ENCODE results near the gene AQP7. TPM values are rescaled to one million over a fixed set of nuclear protein-coding genes. Genes with fewer than 3 reads are reported as not detected.
A peak's percentile ranks its signal among the peaks of the same experiment; 100 is the strongest.

AQP7 gene
- total RNA-seq, 1 donor from 2014 or later, result 18.9 TPM

- intact Hi-C loops (cut with DNase I), result no loop called here
- Histone ChIP-seq H3K27ac (no peak overlapping the region), H3K9me3 (no peaks in the 10 kb centered on the region), H3K27me3 (no peaks in the 10 kb centered on the region), H3K36me3 (no peaks in the 10 kb centered on the region), H3K4me3 (peak overlapping the region in 1 of 2 donors; percentile 67), H3K4me1 (peaks cover 3 to 7% of the 10 kb centered on the region in 2 donors)
- no peak for DNase-seq (ENCODE audit: low spot score in 2 of 2)
- TF ChIP-seq, protein P1, sequence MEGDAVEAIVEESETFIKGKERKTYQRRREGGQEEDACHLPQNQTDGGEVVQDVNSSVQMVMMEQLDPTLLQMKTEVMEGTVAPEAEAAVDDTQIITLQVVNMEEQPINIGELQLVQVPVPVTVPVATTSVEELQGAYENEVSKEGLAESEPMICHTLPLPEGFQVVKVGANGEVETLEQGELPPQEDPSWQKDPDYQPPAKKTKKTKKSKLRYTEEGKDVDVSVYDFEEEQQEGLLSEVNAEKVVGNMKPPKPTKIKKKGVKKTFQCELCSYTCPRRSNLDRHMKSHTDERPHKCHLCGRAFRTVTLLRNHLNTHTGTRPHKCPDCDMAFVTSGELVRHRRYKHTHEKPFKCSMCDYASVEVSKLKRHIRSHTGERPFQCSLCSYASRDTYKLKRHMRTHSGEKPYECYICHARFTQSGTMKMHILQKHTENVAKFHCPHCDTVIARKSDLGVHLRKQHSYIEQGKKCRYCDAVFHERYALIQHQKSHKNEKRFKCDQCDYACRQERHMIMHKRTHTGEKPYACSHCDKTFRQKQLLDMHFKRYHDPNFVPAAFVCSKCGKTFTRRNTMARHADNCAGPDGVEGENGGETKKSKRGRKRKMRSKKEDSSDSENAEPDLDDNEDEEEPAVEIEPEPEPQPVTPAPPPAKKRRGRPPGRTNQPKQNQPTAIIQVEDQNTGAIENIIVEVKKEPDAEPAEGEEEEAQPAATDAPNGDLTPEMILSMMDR (IDR thresholded peaks at IDR 0.05), result no peak
Observed at GRCh38 chr9:33446240-33446945, 44.0 kb upstream of the AQP7 start.

- DNase-seq (ENCODE audit: low spot score in 2 of 2), result no peak
- intact Hi-C loops (cut with DNase I), result no loop called here
- no peaks in the 10 kb centered on the region for H3K9me3 ChIP-seq
- no peaks in the 10 kb centered on the region for H3K36me3 ChIP-seq
- no peak overlapping the region for H3K4me3 ChIP-seq
- H3K4me1 ChIP-seq, result peaks cover 3 to 7% of the 10 kb centered on the region in 2 donors
- TF ChIP-seq, protein P1 (IDR thresholded peaks at IDR 0.05), result no peak
- H3K27me3 ChIP-seq, result no peaks in the 10 kb centered on the region
- H3K27ac ChIP-seq, result no peak overlapping the region
Observed at GRCh38 chr9:33445389-33446239, 43.2 kb upstream of the AQP7 start.

GRCh38 chr9:33443464-33444154 lies 41.2 kb upstream of the AQP7 start:
- Histone ChIP-seq H3K4me1 (peaks cover 3 to 7% of the 10 kb centered on the region in 2 donors), H3K4me3 (no peak overlapping the region), H3K27me3 (no peaks in the 10 kb centered on the region), H3K36me3 (no peaks in the 10 kb centered on the region), H3K9me3 (no peaks in the 10 kb centered on the region), H3K27ac (no peak overlapping the region)
- TF ChIP-seq, protein P1 (IDR thresholded peaks at IDR 0.05), result no peak
- intact Hi-C loops (cut with DNase I), result no loop called here
- no peak for DNase-seq (ENCODE audit: low spot score in 2 of 2)

DNA sequence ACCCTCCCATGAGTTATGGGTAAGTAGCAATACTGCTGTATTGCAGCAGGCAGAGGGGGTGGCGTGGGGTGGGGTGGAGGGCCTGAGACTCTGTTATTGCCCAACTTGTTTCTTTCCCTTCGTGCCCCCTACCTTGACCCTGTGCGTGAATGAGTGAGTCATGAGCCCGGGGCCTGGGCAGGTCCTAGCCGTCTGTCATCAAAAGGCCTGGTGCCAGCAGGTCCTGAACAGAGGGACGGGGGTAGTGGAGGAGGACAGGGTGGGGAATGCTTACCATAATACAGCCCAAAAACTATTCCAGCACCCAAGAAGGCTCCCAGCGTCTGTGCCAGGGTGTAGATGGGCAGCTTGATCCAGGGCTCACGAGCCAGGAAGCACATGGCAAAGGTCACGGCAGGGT lies 40.7 kb upstream of the AQP7 start:
- H3K27ac ChIP-seq, result no peak overlapping the region
- H3K36me3 ChIP-seq, result no peaks in the 10 kb centered on the region
- H3K4me3 ChIP-seq, result no peak overlapping the region
- peaks cover 3 to 7% of the 10 kb centered on the region in 2 donors for H3K4me1 ChIP-seq
- no peak for DNase-seq (ENCODE audit: low spot score in 2 of 2)
- no peaks in the 10 kb centered on the region for H3K9me3 ChIP-seq
- H3K27me3 ChIP-seq, result no peaks in the 10 kb centered on the region
- TF ChIP-seq, protein P1 (IDR thresholded peaks at IDR 0.05), result no peak
- intact Hi-C loops (cut with DNase I), result no loop called here

- no peaks in the 10 kb centered on the region for H3K36me3 ChIP-seq
- intact Hi-C loops (cut with DNase I), result no loop called here
- H3K4me1 ChIP-seq, result peaks cover under 1 to 4% of the 10 kb centered on the region in 2 donors
- H3K4me3 ChIP-seq, result no peak overlapping the region
- H3K27ac ChIP-seq, result no peak overlapping the region
- TF ChIP-seq, protein P1 (IDR thresholded peaks at IDR 0.05), result no peak
- no peaks in the 10 kb centered on the region for H3K9me3 ChIP-seq
- no peak for DNase-seq (ENCODE audit: low spot score in 2 of 2)
- H3K27me3 ChIP-seq, result no peaks in the 10 kb centered on the region
Observed at GRCh38 chr9:33442125-33442524, 39.8 kb upstream of the AQP7 start.
